ENCODE results near the gene KANK3.

- no peak for TF ChIP-seq EZH2phosphoT487 (IDR thresholded peaks at IDR 0.05; ENCODE audit: borderline replicate concordance, low read depth, low read length)
- no peak for TF ChIP-seq CTCF (conservative IDR thresholded peaks at IDR 0.05; ENCODE audit: low read length)
These were observed 31.4 kb downstream of the KANK3 start for GRCh38 chr19:8311461-8312260.
